ENCODE results near the gene CENPM. TPM values are rescaled to one million over a fixed set of nuclear protein-coding genes. Genes with fewer than 3 reads are reported as not detected.

The CENPM gene
- total and polyA plus RNA-seq, 10 of the 15 experiments (the other 5 are each of a cell fraction or from before 2014, with no cell fraction given) = 36.7 to 212 (median 74.7) TPM

DNA sequence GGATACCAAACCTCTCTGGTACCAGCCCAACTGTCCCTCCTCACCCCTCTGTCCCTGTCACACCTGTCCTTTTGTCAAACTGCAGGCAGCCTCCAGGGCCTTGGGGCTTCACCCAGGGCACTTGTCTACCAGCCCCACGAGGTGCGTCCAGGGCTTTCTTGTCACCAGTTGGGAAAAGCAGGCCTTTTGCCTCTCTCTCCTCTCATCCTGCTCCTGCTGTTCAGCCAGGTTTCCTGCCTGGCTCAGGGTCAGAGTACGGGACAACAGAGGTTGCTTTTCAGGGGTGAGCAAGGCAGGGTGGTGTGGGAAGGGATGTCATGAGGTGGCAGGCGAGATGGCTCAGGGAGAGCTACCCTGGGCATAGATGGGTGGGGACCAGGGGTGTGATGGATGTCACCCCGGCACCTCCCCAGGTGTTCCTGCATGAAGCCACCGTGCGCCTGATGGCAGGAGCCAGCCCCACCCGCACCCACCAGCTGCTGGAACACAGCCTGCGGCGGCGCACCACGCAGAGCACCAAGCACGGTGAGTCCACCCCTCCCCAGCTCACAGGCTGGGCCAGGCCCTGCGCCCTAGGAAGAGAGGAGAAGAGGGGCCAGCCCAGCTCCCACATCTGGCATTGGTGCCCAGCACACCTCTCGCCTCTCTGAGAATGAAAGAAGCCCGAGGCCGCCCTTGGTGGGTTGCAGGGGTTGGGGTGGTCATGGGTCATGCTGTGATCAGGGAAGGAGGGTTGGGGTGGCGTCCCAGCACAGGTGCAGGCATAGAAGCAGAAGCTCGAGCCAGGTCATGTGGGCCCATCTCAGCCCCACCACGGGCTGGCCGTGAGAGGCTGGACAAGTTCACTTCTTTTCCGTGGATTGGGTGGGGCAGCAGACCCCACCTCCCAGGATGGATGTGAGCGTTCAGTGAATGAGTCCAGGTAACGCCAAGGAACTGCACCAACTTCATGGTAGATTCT lies 42.2 kb downstream of the CENPM start:
- ATAC-seq (no peak), FAIRE-seq (no peak), DNase-seq (ENCODE audit: low read depth, low spot score) (no peak)
- Histone ChIP-seq H3K79me2 (ENCODE audit: control insufficient read depth, insufficient read depth, low read length) (no peaks in the 10 kb centered on the region), H3K36me3 (ENCODE audit: control insufficient read depth in 2 of 2, insufficient read depth in 2 of 2, low read length in 1 of 2) (peaks cover 30 to 42% of the 10 kb centered on the region in 2 experiments; a peak in 3 of 4 replicates), H3K9me3 (replicated peaks; ENCODE audit: control insufficient read depth, insufficient read depth, low read length) (no peaks in the 10 kb centered on the region), H3K27me3 (replicated peaks in 1 of 2; ENCODE audit: control insufficient read depth in 2 of 2, insufficient read depth in 2 of 2, low read length in 1 of 2) (no peaks in the 10 kb centered on the region), H3K4me2 (ENCODE audit: control insufficient read depth, insufficient read depth) (no peak overlapping the region), H3K4me1 (ENCODE audit: control insufficient read depth, insufficient read depth, low read length) (peaks cover 12% of the 10 kb centered on the region), H3K27ac (ENCODE audit: control insufficient read depth, insufficient read depth) (no peak overlapping the region), H3K4me3 (no peak overlapping the region), H2AFZ (ENCODE audit: control insufficient read depth, low read depth, low read length) (no peak overlapping the region), H3K9ac (ENCODE audit: control insufficient read depth, insufficient read depth, low read length) (no peak overlapping the region), H4K20me1 (ENCODE audit: control insufficient read depth, insufficient read depth) (no peaks in the 10 kb centered on the region)
- CTCF ChIA-PET = no interaction called here
- in situ Hi-C loops (cut with MboI) = no loop called here
- SMC1A ChIA-PET (ENCODE audit: uncharacterized antibody, unreplicated experiment) = interaction anchor here (1.0 kb wide), 1 partner anchor 39 kb away, joined by 3 read pairs; no protein-coding TSS in a partner anchor
- no TSS peak for BruUV-seq (replicated peaks)
- POLR2A ChIA-PET = no interaction called here
- 90% methylated on average over 24 of the region's 24 CpGs for WGBS (ENCODE audit: insufficient coverage, insufficient replicate concordance, low lambda C conversion rate, missing lambda C conversion rate)
- RAD21 ChIA-PET (ENCODE audit: unreplicated experiment) = no interaction called here
- intact Hi-C loops (cut with micrococcal nuclease; ENCODE audit: unreplicated experiment) = no loop called here
- TF ChIP-seq, protein P1, sequence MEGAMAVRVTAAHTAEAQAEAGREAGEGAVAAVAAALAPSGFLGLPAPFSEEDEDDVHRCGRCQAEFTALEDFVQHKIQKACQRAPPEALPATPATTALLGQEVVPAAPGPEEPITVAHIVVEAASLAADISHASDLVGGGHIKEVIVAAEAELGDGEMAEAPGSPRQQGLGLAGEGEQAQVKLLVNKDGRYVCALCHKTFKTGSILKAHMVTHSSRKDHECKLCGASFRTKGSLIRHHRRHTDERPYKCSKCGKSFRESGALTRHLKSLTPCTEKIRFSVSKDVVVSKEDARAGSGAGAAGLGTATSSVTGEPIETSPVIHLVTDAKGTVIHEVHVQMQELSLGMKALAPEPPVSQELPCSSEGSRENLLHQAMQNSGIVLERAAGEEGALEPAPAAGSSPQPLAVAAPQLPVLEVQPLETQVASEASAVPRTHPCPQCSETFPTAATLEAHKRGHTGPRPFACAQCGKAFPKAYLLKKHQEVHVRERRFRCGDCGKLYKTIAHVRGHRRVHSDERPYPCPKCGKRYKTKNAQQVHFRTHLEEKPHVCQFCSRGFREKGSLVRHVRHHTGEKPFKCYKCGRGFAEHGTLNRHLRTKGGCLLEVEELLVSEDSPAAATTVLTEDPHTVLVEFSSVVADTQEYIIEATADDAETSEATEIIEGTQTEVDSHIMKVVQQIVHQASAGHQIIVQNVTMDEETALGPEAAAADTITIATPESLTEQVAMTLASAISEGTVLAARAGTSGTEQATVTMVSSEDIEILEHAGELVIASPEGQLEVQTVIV (IDR thresholded peaks at IDR 0.05; ENCODE audit: borderline replicate concordance, partially characterized antibody) = no peak
- peak; percentile 71; the same call in 1 of the 2 replicates for TF ChIP-seq POLR2A (IDR thresholded peaks at IDR 0.05; ENCODE audit: low read depth, low read length)
- no peak for TF ChIP-seq POLR2AphosphoS5 (IDR thresholded peaks at IDR 0.05; ENCODE audit: low read length)
- no peak for TF ChIP-seq IKZF1 (conservative IDR thresholded peaks at IDR 0.05)

All from GM12878 (cell line).